ENCODE results near the gene EIF4G3.
"Not testable (repeated sequence)": the region's sequence is repeated elsewhere in the genome, so short reads cannot be mapped to it uniquely, and the experiment has no call there.

EIF4G3 gene

DNA sequence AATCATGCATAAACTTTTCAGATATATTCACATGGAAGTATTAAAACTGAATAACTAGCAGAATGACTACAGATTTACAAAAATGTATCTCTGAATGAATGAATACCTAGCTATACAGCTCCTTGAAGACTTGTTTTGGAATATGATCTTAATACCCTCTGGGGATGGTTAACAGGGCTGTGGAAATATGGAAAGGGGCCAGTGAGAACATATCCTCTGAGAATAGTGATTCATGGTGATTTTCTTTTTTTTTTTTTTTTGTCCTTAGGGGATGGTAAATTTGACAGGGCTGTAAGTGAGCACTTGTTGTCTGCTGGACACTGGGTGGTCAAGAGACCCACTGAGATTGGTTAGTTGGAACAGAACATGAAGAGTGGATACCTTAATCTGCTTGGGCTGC is 308.9 kb downstream of the EIF4G3 start:
- DNase-seq = no peak

GRCh38 chr1:20867062-20867461 is 309.6 kb downstream of the EIF4G3 start:
- no peak for DNase-seq

DNA sequence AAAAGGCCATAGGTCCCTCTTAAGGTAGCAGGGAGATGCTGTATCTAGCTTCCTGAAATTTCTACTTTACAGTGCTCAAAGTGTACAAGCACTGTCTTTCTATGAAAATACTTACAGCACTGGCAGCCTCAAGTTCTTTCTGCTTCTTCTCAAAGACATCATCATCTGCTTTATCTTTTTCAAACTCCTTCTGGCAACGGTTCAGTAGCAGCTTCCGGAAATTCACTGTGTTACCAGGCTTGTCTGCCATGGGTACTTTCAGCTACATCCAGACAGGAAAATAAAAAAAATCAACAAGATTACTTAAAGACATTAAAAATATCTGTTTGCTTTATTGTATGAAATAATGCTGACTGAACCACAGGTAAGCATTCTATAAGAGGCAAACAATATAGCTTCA is 311.7 kb downstream of the EIF4G3 start:
- DNase-seq = no peak

GRCh38 chr1:20854529-20854928 is 322.2 kb downstream of the EIF4G3 start:
- no peak for DNase-seq

GRCh38 chr1:20851791-20852190 is 324.9 kb downstream of the EIF4G3 start:
- not testable (repeated sequence) for DNase-seq

DNA sequence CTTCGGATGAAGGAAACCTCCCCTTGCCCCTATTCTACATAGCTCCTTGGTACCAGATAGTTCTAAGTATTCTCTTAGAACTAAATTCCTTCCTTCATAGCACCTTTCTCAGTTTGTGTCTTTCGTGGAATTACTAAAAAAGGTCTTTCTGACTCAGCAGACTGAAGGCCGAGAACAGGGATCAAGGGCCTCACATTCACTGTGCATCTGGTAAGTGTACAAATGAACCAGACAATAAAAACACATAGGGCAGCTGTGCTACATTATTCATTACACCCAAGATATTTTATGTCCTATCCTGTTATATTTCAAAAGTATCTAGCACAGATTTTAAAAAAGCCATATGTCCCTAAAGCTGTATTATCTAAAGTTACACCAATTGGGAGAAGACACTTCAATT is 326.7 kb downstream of the EIF4G3 start:
- no peak for DNase-seq

GRCh38 chr1:20849100-20849499 is 327.6 kb downstream of the EIF4G3 start:
- no peak for DNase-seq

DNA sequence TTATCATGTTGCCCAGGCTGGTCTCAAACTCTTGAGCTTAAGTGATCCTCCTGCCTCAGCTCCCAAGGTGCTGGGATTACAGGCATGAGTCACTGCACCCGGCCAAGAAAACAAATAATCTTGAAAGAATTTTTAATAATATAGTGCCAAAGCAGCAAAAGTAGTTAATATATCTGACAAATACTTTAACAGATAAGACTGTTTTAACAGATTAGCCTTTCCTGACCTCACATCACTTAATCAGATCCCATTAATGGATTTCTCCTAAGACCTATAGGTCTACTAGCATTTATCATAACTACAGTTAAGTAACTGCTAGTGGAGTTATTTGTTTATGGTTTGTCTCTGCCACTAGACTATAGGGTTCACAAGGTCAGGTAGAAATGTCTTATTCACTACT is 328.5 kb downstream of the EIF4G3 start:
- no peak for DNase-seq

DNA sequence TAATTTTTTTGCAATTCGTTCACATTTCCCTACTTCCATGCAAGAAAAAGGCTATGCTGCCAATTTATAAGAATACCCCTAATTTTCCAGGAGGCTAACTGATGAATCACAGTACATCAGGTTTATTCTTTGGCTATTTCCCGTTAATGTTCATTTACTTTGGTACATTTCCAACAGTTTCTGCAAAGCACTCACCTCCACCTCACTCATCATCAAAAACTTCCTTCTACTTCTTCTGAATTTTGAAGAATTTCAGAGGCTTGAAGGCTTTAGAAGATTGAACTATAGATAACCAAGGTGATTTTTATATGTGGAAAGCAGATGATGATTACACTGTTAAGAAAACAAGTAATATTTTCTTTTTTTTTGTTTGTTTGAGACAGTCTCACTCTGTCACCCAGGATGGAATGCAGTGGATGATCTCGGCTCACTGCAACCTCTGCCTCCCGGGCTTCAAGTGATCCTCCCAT is 329.1 kb downstream of the EIF4G3 start:
- DNase-seq = no peak

DNA sequence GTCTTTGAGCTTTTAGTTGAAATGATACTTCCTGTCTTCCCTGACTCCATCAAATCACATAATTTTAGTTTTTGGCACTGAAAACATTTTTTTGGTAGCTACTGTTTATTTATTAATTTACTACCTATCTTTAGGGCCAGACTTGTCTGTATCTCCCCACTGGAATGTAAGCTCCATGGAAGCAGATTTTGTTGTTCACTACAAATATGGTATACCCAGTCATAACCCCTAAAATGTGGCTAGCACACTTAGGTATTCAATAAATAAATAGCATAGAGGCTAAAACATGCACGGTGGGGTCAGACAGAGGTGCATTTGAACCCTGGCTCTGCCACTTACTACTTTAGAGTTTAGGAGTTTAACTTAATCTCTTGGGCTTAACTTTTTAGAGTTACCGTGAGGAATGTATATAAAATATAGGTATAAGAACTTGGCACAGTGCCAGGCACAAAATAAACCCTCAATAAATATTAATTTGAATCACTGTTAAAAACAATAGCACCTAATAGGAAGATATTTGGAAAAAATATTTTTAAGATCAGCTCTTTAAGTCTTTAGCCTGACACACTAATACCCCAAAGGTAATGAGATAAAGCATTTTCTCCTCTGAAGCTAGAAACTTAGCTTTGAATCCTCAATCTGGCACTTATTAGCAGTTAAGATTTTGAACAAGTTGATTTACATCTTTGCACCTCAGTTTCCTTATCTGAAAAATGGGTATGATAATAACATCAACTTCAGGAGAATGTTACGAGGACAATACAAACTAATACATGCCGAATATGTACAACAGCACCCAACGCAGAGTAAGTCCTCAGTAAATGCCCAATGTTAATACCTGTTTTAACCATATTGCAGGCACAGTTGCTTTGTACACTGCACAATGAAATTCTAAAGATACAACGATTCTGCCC is 330.0 kb downstream of the EIF4G3 start:
- DNase-seq = no peak

GRCh38 chr1:20840731-20841130 is 336.0 kb downstream of the EIF4G3 start:
- no peak for DNase-seq

DNA sequence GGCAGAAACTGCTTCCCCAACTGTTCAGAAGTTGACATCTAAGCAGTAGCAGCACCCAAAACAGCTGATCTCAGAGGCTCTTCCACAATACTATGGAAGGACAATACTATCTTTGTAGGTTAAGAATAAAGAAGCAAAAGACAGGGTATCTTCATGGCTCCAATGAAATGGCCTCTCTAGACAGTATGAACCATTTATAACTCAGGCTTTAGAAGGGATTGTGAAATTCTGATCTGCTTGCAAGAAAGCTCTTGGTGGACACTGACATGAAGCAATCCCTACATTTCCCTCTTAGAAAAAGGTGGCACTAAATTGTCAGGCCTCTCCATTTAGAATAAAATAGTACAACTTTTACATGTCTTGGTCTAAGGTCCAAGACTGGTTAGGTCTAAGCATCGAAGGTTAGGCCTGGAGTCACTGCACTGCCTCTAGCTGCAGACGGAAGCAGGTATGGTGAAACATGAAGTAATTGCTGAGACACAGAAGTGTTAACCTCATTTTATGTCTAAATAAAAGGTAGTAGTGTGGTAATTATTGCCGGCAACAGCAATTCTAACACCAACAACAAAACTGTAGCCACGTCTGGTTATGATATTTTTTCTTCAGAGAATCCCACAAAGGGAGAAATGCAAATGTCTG is 339.0 kb downstream of the EIF4G3 start:
- DNase-seq = no peak

DNA sequence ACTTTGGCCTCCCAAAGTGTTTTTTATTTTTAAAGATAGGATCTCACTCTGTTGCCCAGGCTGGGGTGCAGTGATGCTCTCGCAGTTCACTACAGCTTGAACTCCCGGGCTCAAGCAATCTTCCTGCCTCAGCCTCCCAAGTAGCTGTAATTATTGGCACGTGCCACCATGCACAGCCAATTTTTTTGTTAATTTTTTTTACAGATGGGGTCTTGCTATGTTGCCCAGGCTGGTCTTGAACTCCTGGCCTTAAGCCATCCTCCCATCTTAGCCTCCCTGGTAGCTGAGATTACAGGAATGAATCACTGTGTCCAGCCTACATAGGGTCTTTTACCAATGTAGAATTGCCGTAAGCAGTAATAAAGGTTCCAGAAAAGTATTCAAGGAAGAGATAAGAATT is 340.5 kb downstream of the EIF4G3 start:
- DNase-seq = no peak

- DNase-seq = no peak
Observed at GRCh38 chr1:20834780-20835179, 341.9 kb downstream of the EIF4G3 start.

- no peak for DNase-seq
Observed at GRCh38 chr1:20834192-20834591, 342.5 kb downstream of the EIF4G3 start.

DNA sequence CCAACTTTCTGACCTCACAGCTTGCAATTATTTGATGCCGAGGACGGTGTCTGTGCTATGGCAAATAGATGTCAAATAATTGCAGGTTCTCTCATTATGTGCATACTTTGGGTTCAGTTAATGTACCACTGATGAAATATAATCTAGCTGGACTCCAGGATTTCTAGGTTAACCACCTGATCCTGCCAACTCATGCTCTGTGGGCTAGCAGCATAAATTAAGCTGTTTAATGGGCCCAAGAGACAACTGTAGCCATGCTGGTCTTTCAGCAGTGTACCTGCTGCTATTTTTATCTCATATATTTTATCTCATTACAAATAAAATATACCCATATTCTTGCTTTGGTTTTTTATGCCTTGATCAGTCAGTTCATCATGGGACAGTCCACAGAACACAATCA is 346.3 kb downstream of the EIF4G3 start:
- DNase-seq = no peak

DNA sequence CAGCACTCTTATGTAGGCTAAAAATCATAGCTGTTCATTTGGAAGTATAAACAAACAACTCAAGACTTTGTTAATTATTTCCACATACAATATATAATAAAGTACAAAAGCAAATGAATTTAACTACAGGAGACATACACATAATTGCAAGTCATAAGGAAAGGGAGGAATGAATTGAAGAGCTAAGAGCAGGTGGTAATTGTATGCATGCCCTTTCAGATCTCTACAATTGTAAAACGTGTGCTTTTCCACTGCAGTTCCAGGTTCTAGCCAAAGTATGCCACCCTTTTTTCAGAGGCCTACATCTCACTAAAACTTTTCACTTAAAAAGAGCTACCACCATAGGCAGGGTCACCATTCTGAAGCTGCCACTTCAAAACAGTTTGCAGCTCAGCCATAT is 346.8 kb downstream of the EIF4G3 start:
- no peak for DNase-seq

DNA sequence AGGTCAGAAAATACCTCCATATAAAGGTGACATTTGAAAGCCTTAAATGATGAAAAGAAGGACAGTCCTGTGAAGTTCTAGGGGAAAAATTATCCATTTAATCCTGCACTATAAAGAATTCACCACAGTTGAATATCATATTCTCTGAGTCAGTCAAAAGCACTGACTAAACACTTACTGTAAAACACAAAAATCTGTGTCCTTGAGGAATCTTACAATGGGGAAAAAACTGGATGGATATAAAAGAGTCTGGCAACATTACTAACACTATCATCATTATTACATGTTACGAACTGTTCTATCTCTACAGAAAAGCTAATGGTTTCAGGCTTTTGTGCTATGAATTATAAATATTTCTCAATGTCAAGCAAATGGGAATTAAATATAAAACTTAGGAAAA is 347.2 kb downstream of the EIF4G3 start:
- no peak for DNase-seq

DNA sequence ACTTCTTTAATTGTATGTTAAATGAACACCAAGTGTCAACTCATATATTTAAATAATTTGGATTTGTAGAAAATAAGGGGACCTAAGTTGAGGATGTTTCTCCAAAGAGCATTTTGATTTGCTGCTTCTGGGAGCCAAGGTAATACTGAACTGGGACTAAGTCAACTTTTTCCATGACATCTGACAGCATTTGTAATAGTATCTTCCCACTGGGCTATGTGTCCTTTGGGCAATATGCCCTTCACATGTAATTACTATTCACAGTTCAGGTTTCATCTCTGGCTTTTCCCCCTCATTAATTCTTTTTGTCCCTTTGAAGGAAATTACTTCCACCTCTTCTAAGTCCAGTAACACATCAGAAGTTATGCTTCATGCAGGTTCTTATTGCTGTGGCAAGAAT is 352.9 kb downstream of the EIF4G3 start:
- no peak for DNase-seq

DNA sequence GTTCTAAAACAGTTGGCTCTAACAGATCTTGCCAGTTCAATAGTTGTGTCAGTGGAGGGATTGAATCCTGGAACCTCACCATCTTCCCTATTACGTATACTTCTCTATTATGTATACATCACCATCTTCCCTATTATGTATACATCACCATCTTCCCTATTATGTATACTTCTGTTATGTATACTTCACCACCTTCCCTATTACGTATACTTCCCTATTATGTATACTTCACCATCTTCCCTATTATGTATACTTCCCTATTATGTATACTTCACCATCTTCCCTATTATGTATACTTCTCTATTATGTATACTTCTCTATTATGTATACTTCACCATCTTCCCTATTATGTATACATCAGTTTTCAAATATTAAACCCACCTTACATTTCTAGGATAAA is 355.2 kb downstream of the EIF4G3 start:
- no peak for DNase-seq

- no peak for DNase-seq
Observed at GRCh38 chr1:20819818-20820217, 356.9 kb downstream of the EIF4G3 start.

DNA sequence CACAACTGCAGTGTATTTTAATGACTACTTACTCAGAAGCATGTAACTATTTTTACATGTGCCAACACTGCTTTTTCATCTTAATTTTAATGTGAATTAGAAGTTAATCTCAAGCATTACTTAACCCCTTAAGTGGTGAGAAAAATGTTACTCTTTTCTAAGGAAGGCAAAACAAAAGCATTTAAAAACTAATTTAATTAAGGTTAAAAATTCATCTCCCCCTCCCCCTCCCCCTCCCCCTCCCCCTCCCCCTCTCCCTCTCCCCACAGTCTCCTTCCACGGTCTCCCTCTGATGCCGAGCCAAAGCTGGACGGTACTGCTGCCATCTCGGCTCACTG is 362.2 kb downstream of the EIF4G3 start:
- no peak for DNase-seq

GRCh38 chr1:20811916-20812315 is 364.8 kb downstream of the EIF4G3 start:
- DNase-seq = no peak

DNA sequence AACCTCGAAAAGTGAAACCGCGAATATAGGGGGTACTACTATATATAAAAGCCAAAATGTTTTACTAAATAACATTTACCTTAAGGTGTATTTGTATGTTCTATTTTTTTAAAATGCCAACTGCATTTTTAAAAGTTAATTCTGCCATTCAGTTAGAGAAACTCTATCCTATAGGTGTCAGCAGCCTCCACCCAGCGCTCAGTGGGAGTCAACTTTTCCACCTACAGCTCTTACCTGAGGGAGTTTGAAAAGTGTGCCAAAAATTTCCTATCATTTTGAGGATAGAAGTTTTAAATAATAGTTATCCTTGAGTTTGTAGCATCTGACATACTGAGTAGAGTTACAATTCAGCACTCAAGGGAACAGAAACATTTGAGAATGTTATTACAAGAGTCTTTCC is 383.5 kb downstream of the EIF4G3 start:
- DNase-seq = no peak

DNA sequence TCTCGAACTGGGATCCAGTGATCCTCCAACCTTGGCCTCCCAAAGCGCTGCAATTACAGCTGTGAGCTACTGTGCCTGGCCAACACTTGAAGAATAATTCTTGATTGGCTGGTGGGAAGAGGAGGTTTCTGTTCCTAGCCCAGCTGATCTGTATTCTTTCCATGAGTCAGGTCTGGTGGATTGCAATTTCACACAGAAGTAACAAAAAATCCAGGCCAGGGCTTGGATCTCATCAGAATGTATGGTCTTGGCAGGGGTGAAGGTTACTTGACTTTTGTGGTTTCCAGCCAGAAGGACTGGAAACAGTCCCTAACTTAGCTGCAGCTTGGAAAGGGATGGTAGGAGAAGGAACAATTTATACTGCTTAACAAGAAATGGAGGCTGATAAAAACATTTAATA is 384.5 kb downstream of the EIF4G3 start:
- DNase-seq = no peak

Data from stimulated activated naive CD4-positive, alpha-beta T cell treated with Interleukin-2 at 50 U/mL for 16 hours (primary cell).